ENCODE results near the gene RABL2B.

RABL2B gene

GRCh38 chr22:50722048-50722701, 61.3 kb downstream of the RABL2B start:
- DNase-seq, result no peak

DNA sequence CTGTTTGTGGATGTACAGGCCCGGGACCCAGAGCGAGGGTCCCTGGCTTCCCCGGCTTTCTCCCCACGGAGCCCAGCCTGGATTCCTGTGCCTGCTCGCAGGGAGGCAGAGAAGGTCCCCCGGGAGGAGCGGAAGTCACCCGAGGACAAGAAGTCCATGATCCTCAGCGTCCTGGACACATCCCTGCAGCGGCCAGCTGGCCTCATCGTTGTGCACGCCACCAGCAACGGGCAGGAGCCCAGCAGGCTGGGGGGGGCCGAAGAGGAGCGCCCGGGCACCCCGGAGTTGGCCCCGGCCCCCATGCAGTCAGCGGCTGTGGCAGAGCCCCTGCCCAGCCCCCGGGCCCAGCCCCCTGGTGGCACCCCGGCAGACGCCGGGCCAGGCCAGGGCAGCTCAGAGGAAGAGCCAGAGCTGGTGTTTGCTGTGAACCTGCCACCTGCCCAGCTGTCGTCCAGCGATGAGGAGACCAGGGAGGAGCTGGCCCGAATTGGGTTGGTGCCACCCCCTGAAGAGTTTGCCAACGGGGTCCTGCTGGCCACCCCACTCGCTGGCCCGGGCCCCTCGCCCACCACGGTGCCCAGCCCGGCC, 62.1 kb downstream of the RABL2B start:
- DNase-seq, result no peak

DNA sequence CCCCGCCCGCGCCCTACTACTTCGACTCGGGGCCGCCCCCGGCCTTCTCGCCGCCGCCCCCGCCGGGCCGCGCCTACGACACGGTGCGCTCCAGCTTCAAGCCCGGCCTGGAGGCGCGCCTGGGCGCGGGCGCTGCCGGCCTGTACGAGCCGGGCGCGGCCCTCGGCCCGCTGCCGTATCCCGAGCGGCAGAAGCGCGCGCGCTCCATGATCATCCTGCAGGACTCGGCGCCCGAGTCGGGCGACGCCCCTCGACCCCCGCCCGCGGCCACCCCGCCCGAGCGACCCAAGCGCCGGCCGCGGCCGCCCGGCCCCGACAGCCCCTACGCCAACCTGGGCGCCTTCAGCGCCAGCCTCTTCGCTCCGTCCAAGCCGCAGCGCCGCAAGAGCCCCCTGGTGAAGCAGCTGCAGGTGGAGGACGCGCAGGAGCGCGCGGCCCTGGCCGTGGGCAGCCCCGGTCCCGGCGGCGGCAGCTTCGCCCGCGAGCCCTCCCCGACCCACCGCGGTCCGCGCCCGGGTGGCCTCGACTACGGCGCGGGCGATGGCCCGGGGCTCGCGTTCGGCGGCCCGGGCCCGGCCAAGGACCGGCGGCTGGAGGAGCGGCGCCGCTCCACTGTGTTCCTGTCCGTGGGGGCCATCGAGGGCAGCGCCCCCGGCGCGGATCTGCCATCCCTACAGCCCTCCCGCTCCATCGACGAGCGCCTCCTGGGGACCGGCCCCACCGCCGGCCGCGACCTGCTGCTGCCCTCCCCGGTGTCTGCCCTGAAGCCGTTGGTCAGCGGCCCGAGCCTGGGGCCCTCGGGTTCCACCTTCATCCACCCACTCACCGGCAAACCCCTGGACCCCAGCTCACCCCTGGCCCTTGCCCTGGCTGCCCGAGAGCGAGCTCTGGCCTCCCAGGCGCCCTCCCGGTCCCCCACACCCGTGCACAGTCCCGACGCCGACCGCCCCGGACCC, 62.9 kb downstream of the RABL2B start:
- DNase-seq, result no peak

DNA sequence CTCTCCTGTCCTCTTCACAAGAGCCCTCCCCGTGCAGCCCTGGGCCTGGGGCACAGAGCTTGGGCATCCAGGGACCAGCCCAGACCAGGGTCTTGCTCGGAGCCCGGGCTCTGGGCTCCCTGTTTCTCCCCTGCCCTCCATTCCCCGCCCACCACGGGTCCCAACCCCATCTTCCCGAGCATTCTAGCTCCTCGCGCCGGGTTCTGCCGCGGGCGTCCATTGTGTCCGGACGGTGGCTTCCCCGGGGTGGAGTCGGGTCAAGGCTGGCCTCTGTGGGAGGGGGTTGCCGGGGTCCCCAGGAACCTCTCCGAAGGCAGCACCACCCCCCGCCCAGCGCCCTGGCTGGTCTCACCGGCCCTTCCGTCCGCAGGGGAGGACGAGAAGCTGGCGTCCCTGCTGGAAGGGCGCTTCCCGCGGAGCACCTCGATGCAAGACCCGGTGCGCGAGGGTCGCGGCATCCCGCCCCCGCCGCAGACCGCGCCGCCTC, 63.6 kb downstream of the RABL2B start:
- no peak for DNase-seq

- no peak for DNase-seq
These were observed 65.1 kb downstream of the RABL2B start for GRCh38 chr22:50718352-50718709.

- no peak for DNase-seq
These were observed 65.6 kb downstream of the RABL2B start for GRCh38 chr22:50717709-50718351.
